Kasumi-1 (cell line): ENCODE measurements around the gene CGNL1.

ENCODE experiments used
- DNase-seq, 2 experiments: peaks; one replicate each; lab custom pipeline; 2025; lab: John Stamatoyannopoulos, UW

The CGNL1 gene

GRCh38 chr15:57352535-57353316 is 23.6 kb upstream of the CGNL1 start:
- no peak for DNase-seq

GRCh38 chr15:57353317-57353804 is 22.9 kb upstream of the CGNL1 start:
- no peak for DNase-seq

GRCh38 chr15:57354436-57355123 is 21.7 kb upstream of the CGNL1 start:
- DNase-seq: no peak

- no peak for DNase-seq
These were observed 21.0 kb upstream of the CGNL1 start for GRCh38 chr15:57355259-57355658.

GRCh38 chr15:57356178-57356577 is 20.1 kb upstream of the CGNL1 start:
- DNase-seq: no peak

GRCh38 chr15:57356636-57357035 is 19.7 kb upstream of the CGNL1 start:
- DNase-seq: no peak

- no peak for DNase-seq
These were observed 18.5 kb upstream of the CGNL1 start for GRCh38 chr15:57357799-57358198.

GRCh38 chr15:57358571-57358970 is 17.7 kb upstream of the CGNL1 start:
- peak; percentile 52 to 53 for DNase-seq

GRCh38 chr15:57363661-57364060 is 12.6 kb upstream of the CGNL1 start:
- DNase-seq: no peak

GRCh38 chr15:57364282-57365007 is 11.9 kb upstream of the CGNL1 start:
- peak; percentile 90 to 97 for DNase-seq

GRCh38 chr15:57367556-57367955 is 8.7 kb upstream of the CGNL1 start:
- DNase-seq: no peak

- no peak for DNase-seq
These were observed 5.4 kb upstream of the CGNL1 start for GRCh38 chr15:57370929-57371328.

- DNase-seq: no peak
These were observed 2.9 kb upstream of the CGNL1 start for GRCh38 chr15:57373251-57373881.

- DNase-seq: no peak
These were observed 2.4 kb upstream of the CGNL1 start for GRCh38 chr15:57373882-57374276.

GRCh38 chr15:57376696-57377477 is 582 bp downstream of the CGNL1 start:
- no peak for DNase-seq

GRCh38 chr15:57377478-57377847 is 1.2 kb downstream of the CGNL1 start:
- DNase-seq: no peak

GRCh38 chr15:57379487-57379886 is 3.2 kb downstream of the CGNL1 start:
- DNase-seq: no peak

- no peak for DNase-seq
These were observed 4.5 kb downstream of the CGNL1 start for GRCh38 chr15:57380854-57381253.

GRCh38 chr15:57382215-57382614 is 5.9 kb downstream of the CGNL1 start:
- DNase-seq: no peak

- DNase-seq: no peak
These were observed 6.7 kb downstream of the CGNL1 start for GRCh38 chr15:57382969-57383368.

GRCh38 chr15:57384024-57384423 is 7.7 kb downstream of the CGNL1 start:
- no peak for DNase-seq

GRCh38 chr15:57384816-57385215 is 8.5 kb downstream of the CGNL1 start:
- DNase-seq: no peak
